Endothelial cell of umbilical vein (primary cell): ENCODE measurements around the gene S100A1. TPM values are rescaled to one million over a fixed set of nuclear protein-coding genes. Genes with fewer than 3 reads are reported as not detected.

ENCODE experiments used
- BruUV-seq: library from RNA; stranded (reverse); fragments of 400-500 nt; replicated peaks from 2 replicates; lab custom pipeline; 2021; lab: Mats Ljungman, UMichigan
- CTCF ChIA-PET: fragments of 300-600, 350-600 bp; sonication (Branson Sonifier 250); formaldehyde crosslinking; loops from one replicate; lab custom pipeline; 2021; ENCODE audit warnings: antibody characterized with exemption, inconsistent platforms; lab: Charles Lee
- POLR2A ChIA-PET: fragments of 300-600, 350-600 bp; sonication (Branson Sonifier 250); formaldehyde crosslinking; loops from one replicate; lab custom pipeline; 2021; ENCODE audit warnings: antibody characterized with exemption, inconsistent platforms; lab: Charles Lee
- DNase-seq: peaks from one replicate; pipeline ENCODE4 v3.0.0-alpha.2; 2011; ENCODE audit warnings: low read depth, low spot score
- FAIRE-seq: peaks from 2 replicates; lab custom pipeline; 2011; peaks lifted over from hg19 to GRCh38; lab: Jason Lieb, UNC
- H2AFZ ChIP-seq: 2 replicates; pipeline ENCODE4 v1.6.0; 2012; ENCODE audit warnings: low read depth, low read length, control low read depth, inconsistent platforms
- H3K27ac ChIP-seq: 2 replicates; pipeline ENCODE4 v1.5.1; 2011; ENCODE audit warnings: low read depth, mild to moderate bottlenecking, control low read depth, low read length, moderate library complexity; ENCODE audit not compliant: insufficient read depth
- H3K27me3 ChIP-seq, 2 experiments: 2 replicates each; pipeline versions ENCODE4 v1.6.0 to v1.6.1; 2011; ENCODE audit warnings: low read length in 2 of 2, mixed read lengths in 1 of 2; ENCODE audit not compliant: control insufficient read depth in 2 of 2, insufficient read depth in 2 of 2
- H3K36me3 ChIP-seq, 2 experiments: 2 replicates in 1 of 2; 3 replicates in 1 of 2; pipeline ENCODE4 v1.5.1; 2011; ENCODE audit warnings: low read length in 2 of 2, mild to moderate bottlenecking in 1 of 2, moderate library complexity in 1 of 2; ENCODE audit not compliant: control insufficient read depth in 2 of 2, insufficient read depth in 2 of 2; ENCODE audit errors: extremely low read depth in 1 of 2
- H3K4me1 ChIP-seq: 3 replicates; pipeline ENCODE4 v1.5.1; 2011; ENCODE audit warnings: mild to moderate bottlenecking, low read length; ENCODE audit not compliant: control insufficient read depth, insufficient read depth; ENCODE audit errors: extremely low read depth
- H3K4me2 ChIP-seq: 2 replicates; pipeline ENCODE4 v1.6.1; 2011; ENCODE audit warnings: low read length, control low read depth, mixed read lengths; ENCODE audit not compliant: insufficient read depth
- H3K4me3 ChIP-seq, 3 experiments: fragments of 200-600 bp in 1 of 3; sonication (generic), shearing (Covaris generic) in 1 of 3; replicated peaks in 1 of 3; 2 replicates each; pipeline ENCODE4 v1.5.1; 2011 to 2016; ENCODE audit warnings: control low read depth in 3 of 3, low read length in 3 of 3, mild to moderate bottlenecking in 2 of 3, inconsistent platforms in 1 of 3, low read depth in 1 of 3, moderate library complexity in 1 of 3; ENCODE audit not compliant: insufficient read depth in 1 of 3
- H3K79me2 ChIP-seq: 2 replicates; pipeline ENCODE4 v1.6.0; 2012; ENCODE audit warnings: low read length, inconsistent platforms; ENCODE audit not compliant: control insufficient read depth, insufficient read depth
- H3K9ac ChIP-seq: replicated peaks from 2 replicates; pipeline ENCODE3; 2011; ENCODE audit warnings: low read length, control low read depth; ENCODE audit not compliant: insufficient read depth; ENCODE audit errors: extremely low read depth
- H3K9me1 ChIP-seq: replicated peaks from 3 replicates; pipeline ENCODE4 v1.6.0; 2011; ENCODE audit warnings: mild to moderate bottlenecking, low read length; ENCODE audit not compliant: control insufficient read depth, insufficient read depth; ENCODE audit errors: extremely low read depth
- H3K9me3 ChIP-seq: replicated peaks from 2 replicates; pipeline ENCODE4 v1.5.1; 2012; ENCODE audit warnings: low read length, inconsistent platforms; ENCODE audit not compliant: control insufficient read depth, insufficient read depth
- H4K20me1 ChIP-seq: replicated peaks from 2 replicates; pipeline ENCODE3; 2011; ENCODE audit warnings: mild to moderate bottlenecking, low read length; ENCODE audit not compliant: control insufficient read depth, insufficient read depth; ENCODE audit errors: extremely low read depth
- CTCF ChIP-seq, 2 donors: IDR thresholded peaks; 1 replicate in 1 of 2; 2 replicates in 1 of 2; pipeline ENCODE4 v1.5.1; 2011; ENCODE audit warnings: low read length in 2 of 2, mild to moderate bottlenecking in 2 of 2, moderate library complexity in 2 of 2, control low read depth in 1 of 2, inconsistent platforms in 1 of 2, low read depth in 1 of 2; ENCODE audit not compliant: insufficient read depth in 1 of 2; ENCODE audit errors: extremely low read depth in 1 of 2
- EZH2 ChIP-seq: IDR thresholded peaks from 2 replicates; pipeline ENCODE4 v1.6.1; 2012; ENCODE audit warnings: borderline replicate concordance, low read depth, mild to moderate bottlenecking, moderate library complexity, low read length, inconsistent platforms; ENCODE audit not compliant: severe bottlenecking
- FOS ChIP-seq: IDR thresholded peaks from 2 replicates; pipeline ENCODE4 v1.6.1; 2011; ENCODE audit warnings: mild to moderate bottlenecking, low read length, moderate library complexity, borderline replicate concordance; ENCODE audit not compliant: insufficient read depth
- GATA2 ChIP-seq: IDR thresholded peaks from 2 replicates; pipeline ENCODE4 v1.7.0; 2011; ENCODE audit warnings: low read depth, mild to moderate bottlenecking, moderate library complexity, mixed read lengths, low read length; ENCODE audit not compliant: insufficient read length, insufficient read depth
- JUN ChIP-seq: IDR thresholded peaks from 2 replicates; pipeline ENCODE4 v1.6.1; 2011; ENCODE audit warnings: borderline replicate concordance, low read depth; ENCODE audit not compliant: insufficient read length, insufficient read depth
- MYC ChIP-seq: IDR thresholded peaks from one replicate; pipeline ENCODE4 v1.6.1; 2011; ENCODE audit warnings: mild to moderate bottlenecking, low read depth, low read length
- POLR2A ChIP-seq: IDR thresholded peaks from 2 replicates; pipeline ENCODE4 v1.6.1; 2012; ENCODE audit warnings: low read depth, mild to moderate bottlenecking, control low read depth, low read length
- POLR2AphosphoS5 ChIP-seq: IDR thresholded peaks from 2 replicates; pipeline ENCODE4 v1.6.1; 2012; ENCODE audit warnings: low read depth, mild to moderate bottlenecking, control low read depth, low read length, moderate library complexity; ENCODE audit not compliant: insufficient read depth
- dilution Hi-C: fragments of 300-500 bp; cut with MboI; formaldehyde crosslinking; loops from one replicate; pipeline ENCODE4 v1.15.0; 2019; ENCODE audit warnings: low sequenced_read_pairs; ENCODE audit not compliant: extremely low pct_ligation_motif_present
- intact Hi-C: fragments of 100-400 bp; cut with micrococcal nuclease; formaldehyde crosslinking; loops from one replicate; pipeline ENCODE4 v1.10.0; 2022
- polyA plus RNA-seq, 4 experiments: library from polyadenylated mRNA; depleted of rRNA in 3 of 4; stranded (reverse) in 3 of 4; unstranded in 1 of 4; fragments of >200 nt; gene quantifications; 2 replicates each; pipeline versions ENCODE4 v1.2.1 to v1.2.3, GENCODE V29; 2011 to 2012; ENCODE audit warnings: missing spikeins in 1 of 4
- total RNA-seq: library from RNA; stranded (reverse); gene quantifications from 2 replicates; pipeline ENCODE4 v1.2.3, GENCODE V29; 2021
- TF ChIP-seq, protein P1 (sequence below): IDR thresholded peaks from 2 replicates; pipeline ENCODE4 v1.6.1; 2011; ENCODE audit not compliant: insufficient read depth, insufficient read length

The S100A1 gene
- total and polyA plus RNA-seq, 2 donors (not counting 3 experiments of a cell fraction or from before 2014, with no cell fraction given), result not detected

GRCh38 chr1:153583976-153584375, 44.3 kb upstream of the S100A1 start:
- Histone ChIP-seq H3K79me2 (no peaks in the 10 kb centered on the region), H3K9me1 (no peaks in the 10 kb centered on the region), H3K4me2 (no peak overlapping the region), H3K36me3 (no peaks in the 10 kb centered on the region), H3K9ac (no peak overlapping the region), H3K4me1 (peaks cover 5% of the 10 kb centered on the region), H3K4me3 (no peak overlapping the region), H3K27me3 (no peaks in the 10 kb centered on the region), H3K9me3 (no peaks in the 10 kb centered on the region), H2AFZ (no peak overlapping the region), H3K27ac (no peak overlapping the region), H4K20me1 (no peaks in the 10 kb centered on the region)
- no peak for DNase-seq
- no peak for FAIRE-seq
- CTCF ChIA-PET, result interaction anchor here (4.6 kb wide), 1 partner anchor 11 kb away, joined by 24 read pairs; no protein-coding TSS in a partner anchor
- TF ChIP-seq FOS (no peak), MYC (no peak), POLR2AphosphoS5 (no peak), EZH2 (no peak), GATA2 (no peak), POLR2A (no peak), CTCF (IDR thresholded peaks at IDR 0.05; ENCODE audit: extremely low read depth in 1 of 2, insufficient read depth in 1 of 2, low read depth in 1 of 2, low read length in 2 of 2) (no peak), JUN (no peak)
- TF ChIP-seq, protein P1, sequence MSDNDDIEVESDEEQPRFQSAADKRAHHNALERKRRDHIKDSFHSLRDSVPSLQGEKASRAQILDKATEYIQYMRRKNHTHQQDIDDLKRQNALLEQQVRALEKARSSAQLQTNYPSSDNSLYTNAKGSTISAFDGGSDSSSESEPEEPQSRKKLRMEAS, result no peak
- POLR2A ChIA-PET, result no interaction called here
- BruUV-seq, result no TSS peak
- intact Hi-C loops, result no loop called here
- dilution Hi-C loops, result no loop called here
